ENCODE measurements around the gene JOSD1.

JOSD1 gene

DNA sequence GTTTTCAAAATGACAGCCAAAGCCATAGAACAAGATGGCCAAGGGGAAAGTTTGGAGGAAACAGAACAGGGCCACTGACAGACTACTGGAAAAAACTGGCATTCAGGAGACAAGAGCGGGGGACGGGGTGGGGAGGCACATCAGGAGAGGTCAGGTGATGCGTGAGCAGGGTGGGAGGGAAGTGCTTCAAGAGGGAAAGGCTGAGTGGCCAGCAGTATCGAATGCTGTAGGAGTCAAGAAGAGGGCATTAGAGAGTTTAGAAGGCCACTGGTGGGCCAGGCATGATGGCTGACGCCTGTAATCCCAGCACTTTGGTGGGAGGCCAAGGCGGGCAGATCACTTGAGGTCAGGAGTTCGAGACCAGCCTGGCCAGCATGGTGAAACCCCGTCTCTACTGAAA is 13.2 kb upstream of the JOSD1 start:
- DNase-seq (ENCODE audit: low read depth in 2 of 2), result no peak

GRCh38 chr22:38712486-38713207 is 11.9 kb upstream of the JOSD1 start:
- no peak for DNase-seq (ENCODE audit: low read depth in 2 of 2)

- DNase-seq (ENCODE audit: low read depth in 2 of 2), result no peak
Observed at GRCh38 chr22:38710866-38711265, 10.1 kb upstream of the JOSD1 start.

- DNase-seq (ENCODE audit: low read depth in 2 of 2), result no peak
Observed at GRCh38 chr22:38710351-38710750, 9.6 kb upstream of the JOSD1 start.

GRCh38 chr22:38709306-38709705 is 8.6 kb upstream of the JOSD1 start:
- DNase-seq (ENCODE audit: low read depth in 2 of 2), result no peak

GRCh38 chr22:38707984-38708383 is 7.2 kb upstream of the JOSD1 start:
- no peak for DNase-seq (ENCODE audit: low read depth in 2 of 2)

DNA sequence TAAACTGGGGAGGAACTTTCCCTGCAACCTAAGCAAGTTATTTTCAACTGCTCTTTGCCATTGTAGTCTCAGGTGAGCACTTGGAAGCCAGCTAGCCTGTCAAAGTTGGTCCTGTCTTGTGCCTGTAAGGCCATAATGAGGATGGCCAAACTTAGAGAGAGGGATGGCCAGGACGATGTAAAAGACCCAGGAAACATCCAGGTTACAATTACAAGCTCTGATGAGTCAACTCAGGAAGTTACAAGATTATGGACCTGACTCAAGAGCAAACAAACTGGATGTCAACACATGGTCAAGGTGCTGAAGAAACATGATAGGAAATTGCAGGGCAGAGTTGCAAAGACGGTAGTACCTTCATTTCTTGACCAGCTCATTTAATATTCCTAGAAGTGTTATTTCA is 6.6 kb upstream of the JOSD1 start:
- DNase-seq (ENCODE audit: low read depth in 2 of 2), result no peak

GRCh38 chr22:38706901-38707195 is 6.1 kb upstream of the JOSD1 start:
- DNase-seq (ENCODE audit: low read depth in 2 of 2), result no peak

- DNase-seq (ENCODE audit: low read depth in 2 of 2), result no peak
Observed at GRCh38 chr22:38706101-38706900, 5.6 kb upstream of the JOSD1 start.

DNA sequence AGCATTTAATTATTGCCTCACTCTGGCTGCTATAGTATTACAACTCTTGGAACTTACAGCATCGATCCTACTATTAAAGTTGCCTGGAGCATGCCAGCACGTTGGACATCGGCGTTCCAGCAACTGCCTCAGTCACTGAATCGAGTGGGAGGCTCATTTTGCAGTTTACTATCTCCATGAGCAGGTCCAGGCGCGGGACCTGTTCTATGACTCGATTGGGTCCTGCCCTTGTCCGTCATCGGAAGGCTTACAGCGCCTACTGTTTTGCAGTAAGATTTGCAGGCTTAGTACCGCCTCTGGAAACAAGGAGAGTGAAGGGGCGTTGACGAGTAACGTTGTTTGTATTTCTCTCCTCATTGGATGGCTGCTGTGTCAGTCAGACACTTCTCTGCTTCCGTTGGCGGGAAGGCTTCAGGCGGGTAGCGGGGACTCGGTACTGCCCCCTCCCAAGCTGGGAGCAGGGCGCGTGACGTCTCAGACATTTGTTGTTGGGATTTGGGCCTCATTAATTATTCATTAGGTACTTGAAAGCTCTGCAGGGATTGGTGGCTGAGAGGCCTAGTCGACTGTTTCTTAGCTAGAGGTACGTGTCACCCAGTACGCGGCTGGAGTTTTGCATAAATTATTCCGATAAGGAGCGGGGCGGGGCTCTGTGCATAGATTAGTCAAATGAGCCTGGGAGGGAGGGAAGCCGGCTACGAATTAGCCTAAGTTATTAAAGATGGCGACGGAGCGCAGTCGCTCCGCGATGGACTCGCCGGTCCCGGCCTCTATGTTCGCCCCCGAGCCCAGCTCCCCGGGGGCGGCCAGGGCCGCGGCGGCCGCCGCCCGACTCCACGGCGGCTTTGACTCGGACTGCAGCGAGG is 4.7 kb upstream of the JOSD1 start, which contains the start of gene GTPBP1:
Gene GTPBP1, plus strand, starts transcription at position 710 of the 866 bp plus-strand sequence. Its CDS starts 12 bp downstream, at position 722.
- peak; percentile 91 to 94 for DNase-seq (ENCODE audit: low read depth in 2 of 2)

DNA sequence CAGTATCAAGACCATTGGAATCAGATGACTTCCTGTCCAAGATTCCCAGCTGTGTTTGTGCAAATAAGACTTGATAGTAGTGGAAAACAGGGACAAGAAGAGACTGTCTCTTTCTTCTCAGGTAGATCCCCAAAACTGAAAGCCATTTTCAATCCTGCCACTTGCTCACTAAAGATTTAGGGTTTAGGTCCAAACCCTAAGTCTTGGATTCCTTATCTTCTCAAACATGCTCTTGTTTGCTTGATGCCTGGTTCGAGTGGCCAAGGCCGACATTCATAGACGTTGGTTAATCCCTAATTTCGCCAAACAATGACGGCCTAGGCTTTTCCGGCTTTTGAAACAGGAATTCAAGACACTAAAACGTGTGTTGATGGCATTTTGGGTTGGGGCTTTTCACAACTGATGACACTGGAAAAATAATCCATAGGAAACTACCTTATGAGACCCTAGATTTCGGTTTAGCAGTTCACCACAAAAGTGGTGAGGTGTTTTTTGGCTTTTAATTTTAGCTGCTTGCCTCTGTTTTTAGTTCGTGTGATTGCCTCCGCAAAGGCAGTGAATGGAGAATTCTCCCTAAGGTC is 4.0 kb upstream of the JOSD1 start:
- DNase-seq (ENCODE audit: low read depth in 2 of 2), result no peak

GRCh38 chr22:38700270-38700788 is 414 bp downstream of the JOSD1 start:
- DNase-seq (ENCODE audit: low read depth in 2 of 2), result peak in 1 of 2 donors; percentile 3

GRCh38 chr22:38699784-38700183 is 959 bp downstream of the JOSD1 start:
- no peak for DNase-seq (ENCODE audit: low read depth in 2 of 2)

- no peak for DNase-seq (ENCODE audit: low read depth in 2 of 2)
Observed at GRCh38 chr22:38699143-38699542, 1.6 kb downstream of the JOSD1 start.

GRCh38 chr22:38698407-38699094 is 2.2 kb downstream of the JOSD1 start:
- DNase-seq (ENCODE audit: low read depth in 2 of 2), result no peak

DNA sequence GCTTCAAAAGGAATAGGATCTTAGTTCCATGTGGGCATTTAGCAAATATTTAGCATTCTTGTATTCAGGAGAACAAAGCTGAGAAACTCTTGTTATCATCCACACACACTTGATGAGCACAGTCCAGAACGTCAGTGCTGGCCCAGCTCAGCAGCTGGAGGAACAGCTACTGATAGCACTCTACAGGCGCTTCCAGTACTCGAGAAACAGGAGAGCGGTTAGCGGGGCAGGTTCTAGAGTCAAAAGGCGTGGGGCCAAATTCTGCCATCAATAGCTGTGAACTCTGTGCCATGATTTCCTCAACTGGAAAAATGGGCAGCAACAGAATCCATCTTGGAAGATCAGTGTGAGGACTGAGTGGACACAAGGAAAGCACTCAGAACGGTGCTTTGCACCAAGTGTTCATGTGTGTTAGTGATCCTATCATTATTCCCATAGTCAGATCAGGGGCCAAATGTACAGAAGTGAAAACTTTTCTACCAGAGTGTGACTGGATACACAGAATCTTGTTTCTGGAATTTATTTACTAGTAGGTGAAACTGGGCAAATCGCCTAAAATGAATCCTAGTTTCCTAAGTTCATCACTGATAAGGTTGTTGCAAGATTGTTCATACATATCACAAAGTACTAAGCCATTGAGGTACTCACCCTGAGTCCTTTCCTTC is 3.2 kb downstream of the JOSD1 start:
- DNase-seq (ENCODE audit: low read depth in 2 of 2), result no peak

- DNase-seq (ENCODE audit: low read depth in 2 of 2), result peak in 1 of 2 donors; percentile 9
Observed at GRCh38 chr22:38696606-38697424, 3.9 kb downstream of the JOSD1 start.

DNA sequence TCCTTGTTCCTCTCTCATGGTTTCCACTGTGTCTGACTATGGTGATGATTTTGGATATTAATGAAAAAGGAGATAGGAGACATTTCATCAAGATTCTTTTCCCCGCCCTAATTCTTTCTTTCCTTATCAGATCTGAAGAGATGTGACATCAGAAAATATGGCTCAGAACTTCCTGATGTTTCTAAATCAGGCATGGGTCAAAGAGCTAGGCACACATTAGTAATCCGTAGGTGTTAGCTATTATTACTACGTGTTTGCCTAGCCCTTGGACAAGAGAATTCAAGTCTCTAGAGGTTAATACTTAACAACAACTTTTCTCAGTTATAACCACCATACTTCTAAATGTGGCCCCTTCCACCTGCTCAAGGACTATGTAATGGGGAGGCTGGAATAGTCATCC is 5.8 kb downstream of the JOSD1 start:
- no peak for DNase-seq (ENCODE audit: low read depth in 2 of 2)

- no peak for DNase-seq (ENCODE audit: low read depth in 2 of 2)
Observed at GRCh38 chr22:38694049-38694448, 6.7 kb downstream of the JOSD1 start.

DNA sequence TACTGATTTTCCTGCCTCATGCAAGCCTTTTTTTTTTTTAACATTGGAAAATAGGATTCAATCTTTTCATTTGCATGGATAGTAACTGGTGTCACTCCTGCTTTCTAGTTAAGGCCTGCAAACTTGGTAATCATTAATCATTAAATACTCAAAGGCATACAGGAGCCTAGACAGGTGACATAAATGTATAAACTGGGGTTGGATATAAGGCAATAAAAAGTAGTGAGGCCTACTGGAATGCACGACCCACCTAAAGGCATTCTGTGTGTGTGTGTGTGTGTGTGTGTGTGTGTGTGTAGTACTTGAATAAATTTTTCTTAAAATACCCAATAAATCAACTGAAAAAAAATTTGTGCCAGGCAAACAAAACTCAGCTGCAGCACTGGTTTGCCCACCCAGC is 11.1 kb downstream of the JOSD1 start:
- no peak for DNase-seq (ENCODE audit: low read depth in 2 of 2)
